Measurements from ENCODE around the gene CCDC149. TPM values are rescaled to one million over a fixed set of nuclear protein-coding genes. Genes with fewer than 3 reads are reported as not detected.
A peak's percentile ranks its signal among the peaks of the same experiment; 100 is the strongest.

CCDC149 gene
- total and polyA plus RNA-seq, 9 of the 15 experiments (the other 6 are each of a cell fraction or from before 2014, with no cell fraction given) = 0.04 to 0.18 TPM; not detected in 7

DNA sequence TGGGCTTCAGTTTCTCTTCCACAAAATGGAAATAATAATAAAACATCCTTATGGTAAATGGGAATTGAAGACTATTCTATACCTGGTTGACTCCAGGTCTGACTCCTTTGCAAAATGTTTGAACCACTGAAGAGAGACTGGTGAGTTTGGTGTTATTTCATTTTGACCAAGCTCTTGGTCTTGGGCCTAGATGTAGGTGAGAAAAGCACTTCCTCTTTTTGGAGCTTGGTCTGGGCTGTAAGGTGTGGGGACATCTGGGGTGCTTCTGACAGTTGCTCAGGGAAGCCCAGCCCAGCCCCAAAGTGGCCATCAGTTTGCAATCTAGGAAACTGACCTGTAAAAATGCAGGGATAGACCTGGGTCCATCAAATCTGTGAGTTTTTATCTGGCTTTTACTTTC is 144.2 kb downstream of the CCDC149 start:
- FAIRE-seq = no peak
- no peaks in the 10 kb centered on the region for H3K9me3 ChIP-seq (replicated peaks; ENCODE audit: control insufficient read depth, insufficient read depth, low read depth, low read length)
- H3K27me3 ChIP-seq (ENCODE audit: control insufficient read depth in 2 of 2, insufficient read depth in 2 of 2, low read length in 2 of 2) = no peaks in the 10 kb centered on the region
- H3K4me2 ChIP-seq (ENCODE audit: insufficient read depth, low read length) = no peak overlapping the region
- BruUV-seq (replicated peaks) = no TSS peak
- in situ Hi-C loops (cut with MboI) = no loop called here
- ChIA-PET CTCF (ENCODE audit: low intra/inter-chr PET ratio) (no interaction called here), POLR2A (interaction anchor here (0.7 kb wide), 1 partner anchor 12 kb away, joined by 3 read pairs; no protein-coding TSS in a partner anchor)
- H4K20me1 ChIP-seq (replicated peaks; ENCODE audit: control insufficient read depth, insufficient read depth, low read length) = no peaks in the 10 kb centered on the region
- no peaks in the 10 kb centered on the region for H3K9me1 ChIP-seq (ENCODE audit: control insufficient read depth, insufficient read depth, low read length)
- no peak for ATAC-seq
- no peaks in the 10 kb centered on the region for H3K4me1 ChIP-seq (replicated peaks in 1 of 2; ENCODE audit: control insufficient read depth in 2 of 2, insufficient read depth in 2 of 2, low read length in 2 of 2)
- no peaks in the 10 kb centered on the region for H3K79me2 ChIP-seq (ENCODE audit: control insufficient read depth, insufficient read depth, low read length)
- peak; percentile 98 for TF ChIP-seq SPI1 (IDR thresholded peaks at IDR 0.05; ENCODE audit: borderline replicate concordance, low read depth, low read length)
- TF ChIP-seq ZNF609 (CRISPR knock-in tag; IDR thresholded peaks at IDR 0.05; ENCODE audit: borderline replicate concordance) = no peak
- no peak overlapping the region for H3K9ac ChIP-seq (ENCODE audit: insufficient read depth in 1 of 2, low read depth in 2 of 2, low read length in 2 of 2)
- intact Hi-C loops (cut with micrococcal nuclease) = no loop called here
- DNase-seq (ENCODE audit: extremely low read depth in 1 of 4, low spot score in 3 of 4) = no peak
- no peak overlapping the region for H3K27ac ChIP-seq (ENCODE audit: extremely low read depth, low read depth, low read length)
- no peak overlapping the region for H3K4me3 ChIP-seq
- no peak overlapping the region for H2AFZ ChIP-seq (ENCODE audit: low read depth, low read length)
- H3K36me3 ChIP-seq (ENCODE audit: control insufficient read depth, insufficient read depth, low read length) = no peaks in the 10 kb centered on the region
